ENCODE measurements around the gene GPR35.
"Not testable (repeated sequence)": the region's sequence is repeated elsewhere in the genome, so short reads cannot be mapped to it uniquely, and the experiment has no call there.

GPR35 gene

GRCh38 chr2:240663546-240664190 is 38.4 kb downstream of the GPR35 start:
- no peak for DNase-seq

DNA sequence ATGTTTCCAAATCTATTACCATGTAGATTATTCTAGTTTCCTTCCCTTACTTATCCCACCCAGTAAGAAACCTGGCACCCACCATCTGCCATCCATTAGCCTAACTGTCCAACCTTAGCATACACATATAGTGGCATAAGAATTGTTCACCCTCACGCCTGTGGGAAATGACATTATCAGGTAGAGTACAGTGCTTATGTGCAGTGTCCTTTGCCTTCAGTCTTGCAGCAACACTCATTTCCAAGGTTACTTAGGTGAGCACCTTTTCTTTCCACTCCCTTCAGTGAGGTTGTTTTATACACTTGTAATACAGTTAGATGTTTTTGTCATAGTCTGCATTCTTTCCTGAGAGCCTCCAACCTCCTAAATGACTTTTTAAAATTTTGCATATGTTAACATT is 39.3 kb downstream of the GPR35 start:
- no peak for DNase-seq

GRCh38 chr2:240670402-240670801 is 45.1 kb downstream of the GPR35 start:
- DNase-seq: no peak

GRCh38 chr2:240670950-240671349 is 45.7 kb downstream of the GPR35 start:
- DNase-seq: no peak

DNA sequence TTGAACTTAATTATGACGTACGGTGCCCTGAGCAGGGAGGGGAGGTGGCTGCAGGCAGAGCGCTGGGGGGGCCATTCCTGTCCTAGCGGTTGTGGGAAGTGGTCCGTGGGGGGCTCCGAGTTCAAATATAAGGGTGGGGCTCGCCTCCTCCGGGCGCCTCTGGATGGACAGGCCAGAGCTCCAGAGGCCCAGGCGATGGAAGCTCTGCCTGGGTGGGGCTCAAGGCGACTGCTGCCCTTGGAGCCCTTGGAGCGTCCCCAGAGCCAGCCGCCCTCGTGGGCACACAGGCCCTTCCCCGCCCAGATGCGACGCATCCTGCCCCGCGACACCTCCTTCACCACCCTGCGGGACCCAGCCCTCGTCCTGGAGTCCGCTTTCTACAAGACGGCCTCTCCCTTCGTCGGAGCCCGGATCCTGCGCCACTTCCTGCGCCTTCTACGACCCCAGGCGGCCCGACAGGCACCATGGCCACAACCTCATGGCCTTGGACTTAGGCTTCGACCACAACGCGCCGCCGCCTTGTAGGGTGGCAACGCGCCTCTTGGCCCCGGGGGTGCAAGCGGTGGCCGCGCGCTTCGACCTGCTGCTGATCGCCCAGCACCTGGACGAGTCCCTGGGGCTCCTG is 46.9 kb downstream of the GPR35 start:
- DNase-seq: no peak

DNA sequence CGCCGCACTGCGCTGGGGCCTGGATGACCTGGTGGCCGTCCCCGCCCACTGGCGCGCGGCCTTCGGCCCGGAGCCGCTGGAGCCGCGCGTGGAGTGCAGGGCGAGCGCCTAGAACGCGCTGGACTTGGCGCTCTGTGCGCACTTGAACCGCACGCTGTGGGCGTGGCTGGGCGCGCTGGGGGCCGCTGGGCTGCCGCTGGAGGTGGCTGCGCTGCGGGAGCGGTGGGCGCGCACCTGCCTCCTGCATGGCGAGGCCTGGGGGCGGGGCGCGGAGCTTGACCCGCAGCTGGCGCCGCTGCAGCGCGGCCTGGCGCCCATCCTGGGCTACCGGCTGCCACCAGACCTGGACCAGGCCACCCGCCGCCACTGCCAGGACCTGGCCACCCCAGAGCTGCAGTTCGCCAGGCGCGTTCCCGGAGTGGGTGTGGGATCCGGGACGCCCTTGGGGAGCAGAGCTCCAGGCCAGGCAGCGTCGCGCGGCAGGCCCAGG is 47.5 kb downstream of the GPR35 start:
- no peak for DNase-seq

DNA sequence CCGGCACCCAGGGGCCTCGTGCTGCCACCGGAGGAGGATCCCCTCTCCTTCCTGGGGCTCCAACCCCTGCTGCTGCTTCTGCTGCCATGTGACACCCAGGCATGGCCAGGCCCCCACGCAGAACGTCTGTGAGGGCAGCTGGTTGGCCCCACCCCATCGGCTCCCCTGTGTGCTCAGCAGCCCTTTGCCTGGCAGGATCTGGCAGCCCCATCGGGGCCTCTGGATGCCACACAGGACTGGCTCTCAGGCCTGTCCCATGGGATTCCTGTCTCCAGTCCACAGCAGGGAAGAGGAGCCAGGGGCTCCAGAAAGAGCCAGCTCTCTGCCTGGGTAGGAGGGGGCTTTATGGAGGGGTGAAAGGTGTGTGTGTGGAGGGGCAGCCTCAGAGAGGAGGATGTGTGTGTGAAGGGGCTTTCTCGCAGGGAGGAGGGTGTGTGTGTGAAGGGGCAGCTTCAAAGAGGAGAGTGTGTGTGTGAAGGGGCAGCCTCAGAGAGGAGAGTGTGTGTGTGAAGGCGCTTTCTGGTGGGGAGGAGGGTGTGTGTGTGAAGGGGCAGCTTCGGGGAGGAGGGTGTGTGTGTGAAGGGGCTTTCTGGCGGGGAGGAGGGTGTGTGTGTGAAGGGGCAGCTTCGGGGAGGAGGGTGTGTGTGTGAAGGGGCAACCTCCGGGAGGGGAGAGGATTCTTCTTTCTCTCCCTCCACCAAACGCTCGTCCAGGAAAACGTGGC is 49.3 kb downstream of the GPR35 start:
- DNase-seq: not testable (repeated sequence)

- DNase-seq: not testable (repeated sequence)
Observed at GRCh38 chr2:240675345-240675744, 50.1 kb downstream of the GPR35 start.

DNA sequence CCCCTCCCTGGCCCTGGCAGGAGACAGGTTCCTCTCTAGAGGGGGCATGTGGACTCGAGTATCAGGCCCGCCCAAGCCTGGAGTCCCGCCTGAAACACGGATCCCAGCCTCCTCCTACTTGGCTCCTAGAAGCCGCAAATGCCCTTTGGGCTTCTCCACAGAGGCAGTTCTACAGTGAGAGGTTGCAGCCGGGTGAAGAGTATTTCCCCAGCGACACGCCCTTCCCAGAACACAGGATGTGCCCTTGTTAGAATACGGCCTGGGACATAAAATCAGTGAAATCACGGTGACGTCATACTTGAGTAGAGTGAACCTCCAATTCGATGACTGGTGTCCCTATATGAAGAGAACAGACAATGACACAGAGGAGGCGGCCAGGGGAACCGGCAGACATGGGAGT is 52.8 kb downstream of the GPR35 start:
- not testable (repeated sequence) for DNase-seq

GRCh38 chr2:240678909-240679308 is 53.6 kb downstream of the GPR35 start:
- DNase-seq: not testable (repeated sequence)

GRCh38 chr2:240680185-240680584 is 54.9 kb downstream of the GPR35 start:
- not testable (repeated sequence) for DNase-seq
